Caco-2 (cell line): ENCODE results near the gene HBEGF. TPM values are rescaled to one million over a fixed set of nuclear protein-coding genes. Genes with fewer than 3 reads are reported as not detected.

Experiments used
- BruUV-seq: library from RNA; stranded (reverse); fragments of 400-500 nt; replicated peaks from 2 replicates; lab custom pipeline; 2021; lab: Mats Ljungman, UMichigan
- CTCF ChIA-PET: fragments of 300-600 bp; sonication (Branson Sonifier 250); formaldehyde crosslinking; loops from one replicate; lab custom pipeline; 2022; ENCODE audit warnings: antibody characterized with exemption; lab: Charles Lee
- POLR2A ChIA-PET: fragments of 300-600 bp; sonication (Branson Sonifier 250); formaldehyde crosslinking; loops from one replicate; lab custom pipeline; 2022; ENCODE audit warnings: antibody characterized with exemption; lab: Charles Lee
- DNase-seq, 2 experiments: peaks; one replicate each; pipeline versions ENCODE4 v3.0.0 to v3.0.0-alpha.2; 2020 to 2022
- H3K27me3 ChIP-seq: replicated peaks from 2 replicates; pipeline ENCODE4 v1.6.0; 2011; ENCODE audit warnings: low read length; ENCODE audit not compliant: control insufficient read depth, insufficient read depth
- H3K36me3 ChIP-seq: 2 replicates; pipeline ENCODE4 v1.5.1; 2011; ENCODE audit warnings: low read length; ENCODE audit not compliant: control insufficient read depth, insufficient read depth
- H3K4me1 ChIP-seq: fragments of 250-450 bp; sonication (Bioruptor Pico); 2 replicates; pipeline ENCODE4 v1.5.1; 2020; ENCODE audit warnings: mild to moderate bottlenecking
- H3K4me3 ChIP-seq: 2 replicates; pipeline ENCODE4 v1.5.1; 2011; ENCODE audit warnings: low read depth, mild to moderate bottlenecking, control low read depth, low read length
- H3K9me3 ChIP-seq: fragments of 250-450 bp; sonication (Bioruptor Pico); 2 replicates; pipeline ENCODE4 v1.5.1; 2020; ENCODE audit warnings: mild to moderate bottlenecking, moderate library complexity
- H3K27ac Mint-ChIP-seq: one replicate; pipeline ENCODE4 v1.8.0; 2022; ENCODE audit warnings: mixed read lengths; ENCODE audit not compliant: unreplicated experiment
- H3K27me3 Mint-ChIP-seq: one replicate; pipeline ENCODE4 v1.8.0; 2022; ENCODE audit warnings: mixed read lengths; ENCODE audit not compliant: insufficient read depth, unreplicated experiment
- H3K36me3 Mint-ChIP-seq: one replicate; pipeline ENCODE4 v1.8.0; 2022; ENCODE audit warnings: mild to moderate bottlenecking, mixed read lengths; ENCODE audit not compliant: insufficient read depth, unreplicated experiment
- H3K4me1 Mint-ChIP-seq: one replicate; pipeline ENCODE4 v1.8.0; 2022; ENCODE audit warnings: low read depth, mixed read lengths; ENCODE audit not compliant: unreplicated experiment
- H3K4me3 Mint-ChIP-seq: one replicate; pipeline ENCODE4 v1.8.0; 2022; ENCODE audit warnings: mild to moderate bottlenecking, moderate library complexity, mixed read lengths; ENCODE audit not compliant: unreplicated experiment
- H3K9me3 Mint-ChIP-seq: one replicate; pipeline ENCODE4 v1.8.0; 2022; ENCODE audit warnings: mixed read lengths; ENCODE audit not compliant: unreplicated experiment
- intact Hi-C: fragments of 100-400 bp; cut with micrococcal nuclease; formaldehyde crosslinking; loops from one replicate; pipeline ENCODE4 v1.10.0; 2022; ENCODE audit not compliant: unreplicated experiment
- total RNA-seq: library from RNA; stranded (reverse); gene quantifications from 2 replicates; pipeline ENCODE4 v1.2.3, GENCODE V29; 2022
- TF ChIP-seq, protein P1 (sequence below), 2 experiments: fragments of 200-600 bp in 1 of 2; IDR thresholded peaks; 1 replicate in 1 of 2; 2 replicates in 1 of 2; pipeline versions ENCODE4 v1.5.1 to v1.8.0; 2011 to 2022; ENCODE audit warnings: antibody characterized with exemption in 1 of 2, control low read depth in 1 of 2, inconsistent platforms in 1 of 2, low read depth in 1 of 2, low read length in 1 of 2, mild to moderate bottlenecking in 1 of 2, moderate library complexity in 1 of 2; ENCODE audit not compliant: insufficient read depth in 1 of 2, severe bottlenecking in 1 of 2, unreplicated experiment in 1 of 2

HBEGF gene
- total RNA-seq, 1 experiment from 2014 or later, result 5.8 TPM

- no peaks in the 10 kb centered on the region for H3K36me3 ChIP-seq
- DNase-seq, result no peak
- POLR2A ChIA-PET, result no interaction called here
- Mint-ChIP-seq H3K9me3 (no peaks in the 10 kb centered on the region), H3K27me3 (no peaks in the 10 kb centered on the region), H3K36me3 (peaks cover 5% of the 10 kb centered on the region), H3K4me3 (no peak overlapping the region), H3K4me1 (peaks cover 22% of the 10 kb centered on the region), H3K27ac (peak overlapping the region; percentile 87)
- H3K4me1 ChIP-seq, result peaks cover 26% of the 10 kb centered on the region
- CTCF ChIA-PET, result interaction anchor here (1.5 to 3.2 kb wide), 2 partner anchors 113 to 196 kb away, joined by 3 to 17 read pairs; no protein-coding TSS in a partner anchor
- H3K27me3 ChIP-seq, result no peaks in the 10 kb centered on the region
- BruUV-seq, result no TSS peak
- intact Hi-C loops, result loop anchor here (1.0 to 10.0 kb wide), 4 partner anchors 11 to 282 kb away; partner anchors contain the start of genes HBEGF and TMCO6
- TF ChIP-seq, protein P1, sequence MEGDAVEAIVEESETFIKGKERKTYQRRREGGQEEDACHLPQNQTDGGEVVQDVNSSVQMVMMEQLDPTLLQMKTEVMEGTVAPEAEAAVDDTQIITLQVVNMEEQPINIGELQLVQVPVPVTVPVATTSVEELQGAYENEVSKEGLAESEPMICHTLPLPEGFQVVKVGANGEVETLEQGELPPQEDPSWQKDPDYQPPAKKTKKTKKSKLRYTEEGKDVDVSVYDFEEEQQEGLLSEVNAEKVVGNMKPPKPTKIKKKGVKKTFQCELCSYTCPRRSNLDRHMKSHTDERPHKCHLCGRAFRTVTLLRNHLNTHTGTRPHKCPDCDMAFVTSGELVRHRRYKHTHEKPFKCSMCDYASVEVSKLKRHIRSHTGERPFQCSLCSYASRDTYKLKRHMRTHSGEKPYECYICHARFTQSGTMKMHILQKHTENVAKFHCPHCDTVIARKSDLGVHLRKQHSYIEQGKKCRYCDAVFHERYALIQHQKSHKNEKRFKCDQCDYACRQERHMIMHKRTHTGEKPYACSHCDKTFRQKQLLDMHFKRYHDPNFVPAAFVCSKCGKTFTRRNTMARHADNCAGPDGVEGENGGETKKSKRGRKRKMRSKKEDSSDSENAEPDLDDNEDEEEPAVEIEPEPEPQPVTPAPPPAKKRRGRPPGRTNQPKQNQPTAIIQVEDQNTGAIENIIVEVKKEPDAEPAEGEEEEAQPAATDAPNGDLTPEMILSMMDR (IDR thresholded peaks at IDR 0.05; ENCODE audit: insufficient read depth in 1 of 2, low read depth in 1 of 2, low read length in 1 of 2, severe bottlenecking in 1 of 2, unreplicated experiment in 1 of 2), result no peak
- H3K4me3 ChIP-seq, result no peak overlapping the region
- H3K9me3 ChIP-seq, result no peaks in the 10 kb centered on the region
These were observed 10.7 kb upstream of the HBEGF start for GRCh38 chr5:140356853-140357725.

GRCh38 chr5:140355546-140355945, 9.1 kb upstream of the HBEGF start:
- ChIA-PET CTCF (interaction anchor here (2.5 to 3.2 kb wide), 2 partner anchors 9 to 111 kb away, joined by 13 to 17 read pairs; partner anchors contain the start of gene HBEGF), POLR2A (no interaction called here)
- no peaks in the 10 kb centered on the region for H3K27me3 Mint-ChIP-seq
- BruUV-seq, result no TSS peak
- Histone ChIP-seq H3K4me3 (no peak overlapping the region), H3K36me3 (no peaks in the 10 kb centered on the region), H3K27me3 (no peaks in the 10 kb centered on the region), H3K9me3 (no peaks in the 10 kb centered on the region), H3K4me1 (peaks cover 40% of the 10 kb centered on the region)
- intact Hi-C loops, result loop anchor here (5.0 to 10.0 kb wide), 2 partner anchors 281 to 282 kb away; partner anchors contain the start of gene TMCO6
- peaks cover 29% of the 10 kb centered on the region for H3K4me1 Mint-ChIP-seq
- TF ChIP-seq, protein P1 (IDR thresholded peaks at IDR 0.05; ENCODE audit: insufficient read depth in 1 of 2, low read depth in 1 of 2, low read length in 1 of 2, severe bottlenecking in 1 of 2, unreplicated experiment in 1 of 2), result no peak
- H3K36me3 Mint-ChIP-seq, result peaks cover 5% of the 10 kb centered on the region
- no peak overlapping the region for H3K27ac Mint-ChIP-seq
- no peak for DNase-seq
- H3K9me3 Mint-ChIP-seq, result no peaks in the 10 kb centered on the region
- H3K4me3 Mint-ChIP-seq, result no peak overlapping the region

DNA sequence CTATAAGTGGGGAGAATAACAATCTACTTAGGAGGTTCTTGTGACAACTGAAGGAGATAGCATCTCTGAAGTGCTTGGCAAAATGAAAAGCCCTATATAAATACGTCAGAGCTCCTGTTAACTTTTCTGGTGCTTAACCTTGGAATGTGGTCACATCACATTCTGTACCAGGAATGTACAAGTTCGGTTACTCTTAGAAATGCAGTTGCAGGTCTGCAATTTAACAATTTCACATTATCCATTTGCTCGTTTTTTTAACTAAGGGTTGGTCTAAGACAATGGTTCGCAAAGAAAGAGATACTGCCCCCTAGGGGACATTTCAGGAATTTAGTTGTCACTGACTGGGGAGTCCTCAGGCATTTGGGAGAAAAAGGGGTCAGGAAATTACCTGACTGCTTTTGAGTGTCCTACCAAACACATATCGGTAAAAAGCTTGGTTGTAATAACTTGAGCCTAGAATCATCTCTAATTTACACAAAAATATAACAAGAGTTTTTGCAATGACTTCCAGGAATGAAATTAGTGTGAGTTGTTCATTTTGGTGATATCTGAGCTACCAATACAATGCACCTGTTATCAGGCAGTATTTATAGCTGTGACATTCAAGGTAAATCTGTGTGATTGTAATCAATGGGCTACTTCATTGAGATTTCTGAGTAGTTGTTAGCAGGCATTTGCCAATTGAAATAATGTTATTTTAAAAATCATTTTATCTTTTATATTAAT, 5.4 kb upstream of the HBEGF start:
- Mint-ChIP-seq H3K27me3 (no peaks in the 10 kb centered on the region), H3K4me1 (peaks cover 30% of the 10 kb centered on the region), H3K4me3 (no peak overlapping the region), H3K9me3 (no peaks in the 10 kb centered on the region), H3K36me3 (no peaks in the 10 kb centered on the region), H3K27ac (no peak overlapping the region)
- ChIA-PET CTCF (interaction anchor here (0.5 to 1.6 kb wide), 9 partner anchors 11 to 343 kb away, joined by 3 to 23 read pairs (median 3); partner anchors contain the start of gene PFDN1), POLR2A (no interaction called here)
- TF ChIP-seq, protein P1 (IDR thresholded peaks at IDR 0.05; ENCODE audit: insufficient read depth in 1 of 2, low read depth in 1 of 2, low read length in 1 of 2, severe bottlenecking in 1 of 2, unreplicated experiment in 1 of 2), result peak; percentile 78 to 87
- H3K27me3 ChIP-seq, result no peaks in the 10 kb centered on the region
- H3K4me1 ChIP-seq, result peaks cover 36% of the 10 kb centered on the region
- DNase-seq, result peak; percentile 62 to 86
- H3K4me3 ChIP-seq, result no peak overlapping the region
- no peaks in the 10 kb centered on the region for H3K36me3 ChIP-seq
- no peaks in the 10 kb centered on the region for H3K9me3 ChIP-seq
- intact Hi-C loops, result loop anchor here (1.0 to 10.0 kb wide), 3 partner anchors 107 to 277 kb away; partner anchors contain the start of gene CYSTM1
- no TSS peak for BruUV-seq
